ENCODE measurements around the gene FNDC1. TPM values are rescaled to one million over a fixed set of nuclear protein-coding genes. Genes with fewer than 3 reads are reported as not detected.

FNDC1 gene
- total RNA-seq, 1 experiment from 2014 or later, result 0.17 TPM

DNA sequence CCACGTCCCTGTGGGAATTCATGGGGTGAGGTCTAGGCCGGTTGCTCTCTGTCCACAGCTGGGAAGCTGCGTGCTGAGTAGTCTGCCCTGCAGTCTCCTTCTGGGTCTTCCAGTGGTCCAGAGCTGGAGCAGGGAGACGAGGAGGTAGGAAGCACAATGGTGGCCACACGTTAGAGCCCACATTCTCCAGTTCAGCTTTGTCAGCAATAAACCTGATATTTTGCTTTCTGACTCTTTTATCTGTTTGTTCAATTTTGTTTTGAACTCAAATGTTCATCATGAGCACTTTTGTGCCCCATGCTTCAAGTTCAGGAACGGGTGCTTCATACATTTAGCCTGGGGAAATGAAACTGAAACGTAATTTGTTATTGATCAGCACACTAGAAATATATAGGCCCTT, 21.3 kb downstream of the FNDC1 start:
- intact Hi-C loops (cut with micrococcal nuclease; ENCODE audit: unreplicated experiment), result no loop called here
- CTCF ChIA-PET, result no interaction called here
- BruUV-seq (replicated peaks), result no TSS peak

DNA sequence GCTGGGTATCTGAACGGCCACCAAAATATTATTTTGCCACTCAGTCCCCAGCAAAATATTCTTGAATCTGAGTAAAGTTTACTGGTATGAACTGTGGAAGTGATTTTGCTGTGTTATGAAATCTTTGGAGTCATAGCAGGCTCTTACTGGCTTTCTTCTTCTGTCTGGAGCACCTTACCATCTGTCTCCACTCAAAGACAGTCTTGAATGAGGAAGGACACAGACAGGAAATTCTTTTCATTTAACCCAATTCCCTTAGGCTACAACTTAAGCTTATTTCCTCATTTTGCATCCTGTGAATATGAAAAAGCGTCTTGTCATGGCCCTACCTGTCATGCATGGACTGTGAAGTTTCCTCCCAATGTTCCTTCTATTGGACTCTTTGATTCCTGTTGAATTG, 24.7 kb downstream of the FNDC1 start:
- no peak overlapping the region for H3K27ac Mint-ChIP-seq (ENCODE audit: unreplicated experiment)
- BruUV-seq (replicated peaks), result no TSS peak
- no peaks in the 10 kb centered on the region for H3K9me3 Mint-ChIP-seq (ENCODE audit: low read depth, unreplicated experiment)
- no peak for DNase-seq
- CTCF ChIA-PET, result no interaction called here
- peaks cover 100% of the 10 kb centered on the region for H3K27me3 Mint-ChIP-seq (ENCODE audit: unreplicated experiment)
- TF ChIP-seq, protein P1, sequence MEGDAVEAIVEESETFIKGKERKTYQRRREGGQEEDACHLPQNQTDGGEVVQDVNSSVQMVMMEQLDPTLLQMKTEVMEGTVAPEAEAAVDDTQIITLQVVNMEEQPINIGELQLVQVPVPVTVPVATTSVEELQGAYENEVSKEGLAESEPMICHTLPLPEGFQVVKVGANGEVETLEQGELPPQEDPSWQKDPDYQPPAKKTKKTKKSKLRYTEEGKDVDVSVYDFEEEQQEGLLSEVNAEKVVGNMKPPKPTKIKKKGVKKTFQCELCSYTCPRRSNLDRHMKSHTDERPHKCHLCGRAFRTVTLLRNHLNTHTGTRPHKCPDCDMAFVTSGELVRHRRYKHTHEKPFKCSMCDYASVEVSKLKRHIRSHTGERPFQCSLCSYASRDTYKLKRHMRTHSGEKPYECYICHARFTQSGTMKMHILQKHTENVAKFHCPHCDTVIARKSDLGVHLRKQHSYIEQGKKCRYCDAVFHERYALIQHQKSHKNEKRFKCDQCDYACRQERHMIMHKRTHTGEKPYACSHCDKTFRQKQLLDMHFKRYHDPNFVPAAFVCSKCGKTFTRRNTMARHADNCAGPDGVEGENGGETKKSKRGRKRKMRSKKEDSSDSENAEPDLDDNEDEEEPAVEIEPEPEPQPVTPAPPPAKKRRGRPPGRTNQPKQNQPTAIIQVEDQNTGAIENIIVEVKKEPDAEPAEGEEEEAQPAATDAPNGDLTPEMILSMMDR (IDR thresholded peaks at IDR 0.05; ENCODE audit: unreplicated experiment), result no peak
- H3K36me3 Mint-ChIP-seq (ENCODE audit: insufficient read depth, unreplicated experiment), result no peaks in the 10 kb centered on the region
- no peaks in the 10 kb centered on the region for H3K4me1 Mint-ChIP-seq (ENCODE audit: low read depth, unreplicated experiment)
- intact Hi-C loops (cut with micrococcal nuclease; ENCODE audit: unreplicated experiment), result no loop called here
- no peak overlapping the region for H3K4me3 Mint-ChIP-seq (ENCODE audit: low read depth, unreplicated experiment)

More for the DNA sequence above, 21.3 kb downstream of the FNDC1 start:
- Mint-ChIP-seq H3K27me3 (ENCODE audit: unreplicated experiment) (peaks cover 85% of the 10 kb centered on the region), H3K9me3 (ENCODE audit: low read depth, unreplicated experiment) (no peaks in the 10 kb centered on the region), H3K27ac (ENCODE audit: unreplicated experiment) (no peak overlapping the region), H3K4me1 (ENCODE audit: low read depth, unreplicated experiment) (no peaks in the 10 kb centered on the region), H3K36me3 (ENCODE audit: insufficient read depth, unreplicated experiment) (no peaks in the 10 kb centered on the region), H3K4me3 (ENCODE audit: low read depth, unreplicated experiment) (no peak overlapping the region)
- DNase-seq, result no peak
- TF ChIP-seq, protein P1 (IDR thresholded peaks at IDR 0.05; ENCODE audit: unreplicated experiment), result no peak

DNA sequence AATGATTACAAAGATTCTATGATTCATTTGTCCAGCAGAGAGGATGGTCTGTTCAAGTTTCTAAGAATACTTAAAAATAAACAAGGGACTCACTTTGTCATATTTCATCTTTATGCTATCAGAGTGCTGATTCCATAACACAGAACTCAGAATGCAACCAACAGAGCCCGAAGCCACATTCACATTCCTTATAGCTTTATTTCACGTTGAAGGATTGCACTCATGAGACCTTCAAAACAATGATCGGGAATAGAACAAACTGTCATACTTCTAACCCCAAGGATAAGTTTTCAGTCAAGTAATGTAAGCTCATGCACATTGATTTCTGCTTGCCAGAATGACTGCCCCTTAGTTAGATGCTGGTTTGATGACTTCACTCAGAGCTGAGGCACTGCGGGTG, 25.2 kb downstream of the FNDC1 start:
- CTCF ChIA-PET, result no interaction called here
- BruUV-seq (replicated peaks), result no TSS peak
- Mint-ChIP-seq H3K4me3 (ENCODE audit: low read depth, unreplicated experiment) (no peak overlapping the region), H3K9me3 (ENCODE audit: low read depth, unreplicated experiment) (no peaks in the 10 kb centered on the region), H3K27me3 (ENCODE audit: unreplicated experiment) (peaks cover 100% of the 10 kb centered on the region), H3K36me3 (ENCODE audit: insufficient read depth, unreplicated experiment) (no peaks in the 10 kb centered on the region), H3K4me1 (ENCODE audit: low read depth, unreplicated experiment) (no peaks in the 10 kb centered on the region), H3K27ac (ENCODE audit: unreplicated experiment) (no peak overlapping the region)
- TF ChIP-seq, protein P1 (IDR thresholded peaks at IDR 0.05; ENCODE audit: unreplicated experiment), result no peak
- intact Hi-C loops (cut with micrococcal nuclease; ENCODE audit: unreplicated experiment), result no loop called here
- DNase-seq, result no peak

DNA sequence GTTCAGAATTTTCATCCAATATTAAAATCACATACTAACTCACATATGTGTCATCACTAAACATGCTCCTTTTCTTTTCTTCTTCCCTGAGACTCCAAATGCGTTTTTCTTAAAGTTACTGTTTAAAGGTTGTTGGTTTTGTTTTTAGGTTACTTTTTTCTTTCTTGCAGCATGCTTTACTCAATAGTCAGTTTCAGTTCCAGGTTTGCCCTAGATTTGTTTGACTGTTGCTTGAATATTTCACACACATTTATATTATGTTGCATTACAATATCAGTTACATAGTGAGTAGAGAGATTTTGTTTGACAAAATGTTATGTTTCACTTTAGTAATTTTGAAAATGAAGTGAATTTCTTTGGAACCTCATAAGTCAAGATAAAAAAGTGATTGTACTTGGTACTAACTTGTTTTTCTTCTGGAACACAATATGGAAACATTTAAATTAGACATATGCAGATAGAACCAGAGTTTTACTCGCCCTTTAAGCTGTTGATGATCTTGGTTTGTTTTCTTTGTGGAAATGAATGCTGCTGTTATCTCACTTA, 27.3 kb downstream of the FNDC1 start:
- H3K9me3 Mint-ChIP-seq (ENCODE audit: low read depth, unreplicated experiment), result no peaks in the 10 kb centered on the region
- DNase-seq, result no peak
- H3K4me3 Mint-ChIP-seq (ENCODE audit: low read depth, unreplicated experiment), result no peak overlapping the region
- CTCF ChIA-PET, result no interaction called here
- H3K4me1 Mint-ChIP-seq (ENCODE audit: low read depth, unreplicated experiment), result no peaks in the 10 kb centered on the region
- H3K36me3 Mint-ChIP-seq (ENCODE audit: insufficient read depth, unreplicated experiment), result no peaks in the 10 kb centered on the region
- H3K27ac Mint-ChIP-seq (ENCODE audit: unreplicated experiment), result no peak overlapping the region
- intact Hi-C loops (cut with micrococcal nuclease; ENCODE audit: unreplicated experiment), result no loop called here
- BruUV-seq (replicated peaks), result no TSS peak
- H3K27me3 Mint-ChIP-seq (ENCODE audit: unreplicated experiment), result peaks cover 100% of the 10 kb centered on the region
- TF ChIP-seq, protein P1 (IDR thresholded peaks at IDR 0.05; ENCODE audit: unreplicated experiment), result no peak
